Epithelial cell of esophagus (primary cell): Measurements from ENCODE around the gene ANKRD12.
A peak's percentile ranks its signal among the peaks of the same experiment; 100 is the strongest.

Experiments used
- DNase-seq: peaks from one replicate; pipeline ENCODE4 v3.0.0; 2010; ENCODE audit warnings: low read depth
- H3K4me3 ChIP-seq: 2 replicates; pipeline ENCODE4 v1.5.1; 2011; ENCODE audit warnings: mild to moderate bottlenecking, low read length, control low read depth
- TF ChIP-seq, protein P1 (sequence below): IDR thresholded peaks from 2 replicates; pipeline ENCODE4 v1.5.1; 2011; ENCODE audit warnings: low read depth, mild to moderate bottlenecking, low read length, control low read depth, inconsistent platforms; ENCODE audit not compliant: insufficient read depth; ENCODE audit errors: missing control alignments

ANKRD12 gene

GRCh38 chr18:9101730-9102507, 34.7 kb upstream of the ANKRD12 start:
- DNase-seq: peak; percentile 58
- TF ChIP-seq, protein P1, sequence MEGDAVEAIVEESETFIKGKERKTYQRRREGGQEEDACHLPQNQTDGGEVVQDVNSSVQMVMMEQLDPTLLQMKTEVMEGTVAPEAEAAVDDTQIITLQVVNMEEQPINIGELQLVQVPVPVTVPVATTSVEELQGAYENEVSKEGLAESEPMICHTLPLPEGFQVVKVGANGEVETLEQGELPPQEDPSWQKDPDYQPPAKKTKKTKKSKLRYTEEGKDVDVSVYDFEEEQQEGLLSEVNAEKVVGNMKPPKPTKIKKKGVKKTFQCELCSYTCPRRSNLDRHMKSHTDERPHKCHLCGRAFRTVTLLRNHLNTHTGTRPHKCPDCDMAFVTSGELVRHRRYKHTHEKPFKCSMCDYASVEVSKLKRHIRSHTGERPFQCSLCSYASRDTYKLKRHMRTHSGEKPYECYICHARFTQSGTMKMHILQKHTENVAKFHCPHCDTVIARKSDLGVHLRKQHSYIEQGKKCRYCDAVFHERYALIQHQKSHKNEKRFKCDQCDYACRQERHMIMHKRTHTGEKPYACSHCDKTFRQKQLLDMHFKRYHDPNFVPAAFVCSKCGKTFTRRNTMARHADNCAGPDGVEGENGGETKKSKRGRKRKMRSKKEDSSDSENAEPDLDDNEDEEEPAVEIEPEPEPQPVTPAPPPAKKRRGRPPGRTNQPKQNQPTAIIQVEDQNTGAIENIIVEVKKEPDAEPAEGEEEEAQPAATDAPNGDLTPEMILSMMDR: no peak

DNA sequence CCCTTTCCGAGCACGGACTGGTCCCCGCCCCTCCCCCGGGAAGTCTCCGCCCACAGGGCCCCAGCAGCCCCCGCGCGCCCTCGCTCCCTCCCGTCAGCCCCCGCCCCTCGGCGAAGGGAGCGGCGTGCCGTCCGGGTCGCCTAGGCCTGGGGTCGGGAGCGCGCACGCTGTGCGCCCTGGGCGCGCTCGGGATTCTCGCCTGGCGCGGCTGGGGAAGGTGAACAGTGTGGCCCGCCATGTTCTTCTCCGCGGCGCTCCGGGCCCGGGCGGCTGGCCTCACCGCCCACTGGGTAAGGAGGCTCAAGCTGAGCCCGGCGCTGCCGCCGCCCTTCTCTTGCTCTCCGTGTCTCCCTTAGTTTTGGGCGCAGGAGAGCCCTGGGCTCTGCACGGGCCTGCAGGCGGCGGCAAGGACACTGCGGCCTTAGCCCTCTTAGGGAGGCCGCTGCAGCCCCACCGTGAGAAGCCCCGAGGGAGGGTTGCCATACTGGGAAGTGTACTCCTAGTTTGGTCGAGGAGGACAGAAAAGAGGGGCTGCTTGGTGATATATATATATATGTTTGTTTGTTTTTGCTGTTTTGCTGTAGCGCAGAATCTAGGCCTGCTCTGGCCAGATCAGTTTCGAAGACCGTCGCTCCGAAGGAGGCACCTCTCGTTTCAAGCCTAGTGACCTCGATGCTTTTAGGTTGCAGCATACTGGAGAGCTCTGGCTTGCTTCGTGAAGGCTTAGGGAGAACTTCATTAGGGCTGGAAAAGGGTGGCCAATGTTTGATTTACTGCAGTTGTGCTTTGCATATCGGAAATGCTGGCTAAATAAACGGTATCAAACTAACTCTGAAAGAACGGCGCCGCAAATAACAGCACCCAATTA, 33.8 kb upstream of the ANKRD12 start, which contains the start of gene NDUFV2:
NDUFV2 (plus strand) TSS at position 192 of the 868 bp plus-strand sequence; CDS start at position 237, 45 bp downstream.
- peak; percentile 97 for DNase-seq
- TF ChIP-seq, protein P1: no peak
- H3K4me3 ChIP-seq: peak within 1 kb of the TSS; percentile 83

More at GRCh38 chr18:9101730-9102507, 34.7 kb upstream of the ANKRD12 start:
- peak overlapping the region; percentile 83 for H3K4me3 ChIP-seq

- H3K4me3 ChIP-seq: peak overlapping the region; percentile 83
- TF ChIP-seq, protein P1: no peak
- DNase-seq: no peak
Observed at GRCh38 chr18:9103376-9103873, 33.2 kb upstream of the ANKRD12 start.

DNA sequence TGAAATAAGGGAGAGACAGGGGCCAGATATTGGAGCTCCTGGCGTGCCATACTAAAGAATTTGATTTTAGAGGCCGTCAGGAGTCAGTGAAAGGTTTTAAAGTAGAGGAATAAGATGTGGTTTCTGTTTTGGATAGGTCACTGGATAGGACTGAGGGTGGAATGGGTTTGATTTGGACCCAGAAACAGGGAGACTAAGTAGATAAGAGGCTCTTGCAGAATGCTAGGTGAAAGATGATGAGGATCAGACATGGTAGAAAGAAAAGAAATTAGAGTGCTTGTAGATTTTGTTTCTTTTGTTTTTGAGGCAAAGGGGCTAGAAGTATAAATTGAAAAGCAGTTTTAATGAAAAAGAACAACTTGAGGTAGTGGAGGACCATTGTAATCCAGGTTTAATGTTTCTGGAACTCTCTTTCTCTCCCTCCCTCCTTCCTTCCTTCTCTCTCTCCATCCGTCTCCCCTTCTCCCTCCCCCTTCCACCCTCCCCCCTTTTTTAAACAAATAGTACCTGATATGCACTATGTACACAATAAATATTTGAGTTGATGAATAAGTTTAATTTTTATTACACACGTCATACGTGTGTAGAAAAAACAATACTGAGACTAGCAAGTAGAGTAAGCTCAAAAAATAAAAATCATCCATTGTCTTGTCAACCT, 32.2 kb upstream of the ANKRD12 start:
- peak overlapping the region; percentile 83 for H3K4me3 ChIP-seq
- TF ChIP-seq, protein P1: no peak
- no peak for DNase-seq

DNA sequence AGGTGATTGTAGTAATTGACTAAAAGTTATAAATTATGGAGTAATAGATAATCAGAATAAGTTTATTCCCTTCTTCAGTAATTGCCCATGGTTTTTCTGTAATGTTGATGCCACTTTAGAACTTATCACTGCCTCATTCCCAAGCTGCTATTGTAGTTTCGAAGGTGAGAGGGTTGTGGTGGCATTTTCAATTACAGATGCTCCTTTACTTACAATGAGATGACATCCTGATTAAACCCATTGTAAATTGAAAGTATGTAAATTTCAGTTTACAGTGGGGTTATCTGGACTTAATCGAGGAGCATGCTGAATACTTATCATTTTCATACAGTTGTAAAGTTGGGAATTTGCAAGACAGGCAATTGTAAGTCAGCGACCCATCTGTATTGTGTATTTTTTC, 31.2 kb upstream of the ANKRD12 start:
- no peak for DNase-seq
- TF ChIP-seq, protein P1: no peak
- H3K4me3 ChIP-seq: peak overlapping the region; percentile 83

GRCh38 chr18:9106094-9106493, 30.5 kb upstream of the ANKRD12 start:
- H3K4me3 ChIP-seq: peak overlapping the region; percentile 83
- no peak for DNase-seq
- TF ChIP-seq, protein P1: no peak
